Nephron (organoid): Measurements from ENCODE around the gene UFC1.

Experiments used
- H3K27ac Mint-ChIP-seq, 3 experiments: 2 replicates each; pipeline ENCODE4 v1.8.0; 2020; ENCODE audit warnings: mixed read lengths in 3 of 3, mild to moderate bottlenecking in 2 of 3, moderate library complexity in 1 of 3
- H3K27me3 Mint-ChIP-seq: 2 replicates; pipeline ENCODE4 v1.8.0; 2021; ENCODE audit warnings: low read depth, mild to moderate bottlenecking, moderate library complexity, mixed read lengths
- H3K36me3 Mint-ChIP-seq: 2 replicates; pipeline ENCODE4 v1.8.0; 2020; ENCODE audit warnings: low read depth, mixed read lengths
- H3K4me1 Mint-ChIP-seq: 2 replicates; pipeline ENCODE4 v1.8.0; 2020; ENCODE audit warnings: mixed read lengths
- H3K4me3 Mint-ChIP-seq, 3 experiments: 2 replicates each; pipeline ENCODE4 v1.8.0; 2020; ENCODE audit warnings: mild to moderate bottlenecking in 3 of 3, mixed read lengths in 3 of 3, moderate library complexity in 2 of 3
- H3K9me3 Mint-ChIP-seq: 2 replicates; pipeline ENCODE4 v1.8.0; 2020; ENCODE audit warnings: mixed read lengths
- CTCF ChIP-seq, 3 experiments: fragments of 200-600 bp; sonication (generic); IDR thresholded peaks; one replicate each; pipeline ENCODE4 v1.5.0; 2021; ENCODE audit warnings: antibody characterized with exemption in 3 of 3; ENCODE audit not compliant: unreplicated experiment in 3 of 3

Gene UFC1

DNA sequence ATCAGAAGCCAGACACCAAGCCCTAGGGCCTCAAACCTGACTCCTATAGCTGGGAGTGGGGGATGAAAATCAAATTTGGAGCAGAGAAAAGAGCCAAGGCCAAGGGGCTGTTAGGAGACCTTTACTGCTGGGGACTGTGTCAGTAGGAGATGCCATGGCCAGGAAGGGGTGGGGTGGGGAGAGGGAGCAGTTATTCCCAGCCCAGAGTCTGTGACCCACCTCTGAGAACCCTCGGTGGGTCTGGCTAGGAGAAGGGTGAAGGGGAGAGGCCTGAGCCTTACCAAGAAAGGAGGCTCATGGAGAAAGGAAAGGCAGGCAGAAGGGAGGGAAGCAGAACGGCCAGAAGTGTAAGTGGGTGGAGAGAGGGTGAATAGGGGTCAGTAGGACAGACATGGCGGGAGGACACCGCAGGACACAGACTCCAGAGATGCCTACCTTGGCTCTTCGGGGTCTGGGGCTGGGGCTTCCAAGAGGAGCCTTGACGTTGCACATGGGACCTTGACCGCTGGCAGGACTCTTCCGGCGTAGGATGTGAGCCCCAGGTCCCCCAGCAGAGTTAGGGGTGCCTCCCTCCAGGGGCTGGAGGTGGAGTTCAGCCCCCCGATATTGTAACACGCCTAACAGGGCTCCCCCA lies 43.9 kb downstream of the UFC1 start:
- H3K36me3 Mint-ChIP-seq = peaks cover under 1% of the 10 kb centered on the region
- peak overlapping the region; percentile 92 to 99 (median 96) for H3K27ac Mint-ChIP-seq
- peaks cover 60% of the 10 kb centered on the region for H3K4me1 Mint-ChIP-seq
- no peak for TF ChIP-seq CTCF (IDR thresholded peaks at IDR 0.05; ENCODE audit: unreplicated experiment in 3 of 3)
- H3K9me3 Mint-ChIP-seq = no peaks in the 10 kb centered on the region
- peak overlapping the region; percentile 81 to 91 (median 88) for H3K4me3 Mint-ChIP-seq
- no peaks in the 10 kb centered on the region for H3K27me3 Mint-ChIP-seq

- H3K27me3 Mint-ChIP-seq = no peaks in the 10 kb centered on the region
- no peaks in the 10 kb centered on the region for H3K36me3 Mint-ChIP-seq
- H3K4me1 Mint-ChIP-seq = peaks cover 58% of the 10 kb centered on the region
- peak overlapping the region; percentile 81 to 91 (median 88) for H3K4me3 Mint-ChIP-seq
- H3K27ac Mint-ChIP-seq = peak overlapping the region; percentile 92 to 99 (median 96)
- no peaks in the 10 kb centered on the region for H3K9me3 Mint-ChIP-seq
- TF ChIP-seq CTCF (IDR thresholded peaks at IDR 0.05; ENCODE audit: unreplicated experiment in 3 of 3) = peak in 1 of 3 experiments; percentile 8
Measured at GRCh38 chr1:161198194-161198896, 44.6 kb downstream of the UFC1 start.

DNA sequence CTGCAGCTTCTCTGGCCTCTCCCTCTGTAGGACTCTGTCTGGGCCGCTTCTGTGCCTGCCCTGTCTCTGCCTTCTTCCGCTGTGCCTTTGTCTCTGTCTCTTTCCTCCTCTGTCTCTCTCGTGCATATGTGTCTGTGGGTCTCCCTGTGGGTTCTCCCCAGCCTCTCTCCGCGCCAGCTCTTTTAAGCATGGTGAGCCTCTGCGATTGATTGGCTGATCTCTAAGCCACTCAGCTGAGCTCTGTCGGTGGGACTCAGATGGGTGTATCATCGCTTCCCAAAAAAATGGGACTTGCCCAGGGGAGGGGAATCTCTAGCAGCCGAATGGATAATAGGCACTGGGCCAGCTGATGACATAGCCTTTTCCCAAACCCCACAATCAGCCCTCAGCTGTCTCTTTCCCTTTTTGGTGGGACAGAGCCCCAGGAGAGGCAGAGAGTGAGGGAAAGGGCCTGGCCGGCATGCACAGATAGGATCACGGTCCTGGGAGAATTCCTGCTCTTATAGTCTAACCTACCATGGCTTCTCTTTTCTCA lies 45.2 kb downstream of the UFC1 start, which contains the start of gene ADAMTS4:
ADAMTS4 (minus strand) TSS at position 158 of the 535 bp plus-strand sequence. CDS start 427 bp downstream, outside the sequence.
- peak within 1 kb of the TSS; percentile 92 to 99 (median 96) for H3K27ac Mint-ChIP-seq
- TF ChIP-seq CTCF (IDR thresholded peaks at IDR 0.05; ENCODE audit: unreplicated experiment in 3 of 3) = no peak
- peaks cover 2% of the 10 kb centered on the region for H3K36me3 Mint-ChIP-seq
- no peaks in the 10 kb centered on the region for H3K27me3 Mint-ChIP-seq
- H3K4me1 Mint-ChIP-seq = peaks cover 59% of the 10 kb centered on the region
- H3K9me3 Mint-ChIP-seq = no peaks in the 10 kb centered on the region
- H3K4me3 Mint-ChIP-seq = peak within 1 kb of the TSS; percentile 81 to 91 (median 88)

DNA sequence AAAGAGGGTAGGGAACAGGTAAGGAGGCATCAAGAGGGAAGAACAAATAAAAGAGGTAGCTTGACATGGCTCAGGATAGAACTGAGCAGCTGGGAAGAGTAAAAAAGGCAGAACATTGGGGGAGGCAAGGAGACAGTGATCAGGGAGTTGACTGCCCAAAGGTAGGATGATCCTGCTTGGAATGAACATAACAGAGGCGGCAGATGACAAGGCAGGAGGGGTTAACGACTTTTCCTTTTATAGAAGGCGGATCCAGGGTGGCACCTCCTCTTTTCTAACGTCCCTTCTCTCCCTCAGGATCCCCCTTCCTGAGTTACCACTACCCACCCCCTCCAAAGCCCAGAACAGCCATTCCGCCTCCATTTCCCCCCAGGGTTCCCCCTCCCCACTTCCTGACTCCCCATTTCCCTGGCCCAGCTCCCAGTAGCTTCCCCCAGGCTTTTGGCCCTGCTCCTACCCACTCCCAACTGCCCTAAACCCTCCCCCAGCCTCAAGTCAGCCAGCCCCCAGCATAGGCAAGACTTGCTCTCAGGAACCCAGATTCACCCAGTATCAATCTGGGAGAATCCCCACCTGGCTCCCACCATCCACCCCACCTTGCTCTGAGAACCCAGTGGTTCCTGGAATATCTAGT lies 45.8 kb downstream of the UFC1 start:
- Mint-ChIP-seq H3K4me3 (peak overlapping the region; percentile 81 to 91 (median 88)), H3K9me3 (no peaks in the 10 kb centered on the region), H3K4me1 (peaks cover 66% of the 10 kb centered on the region), H3K36me3 (peaks cover 9% of the 10 kb centered on the region), H3K27me3 (no peaks in the 10 kb centered on the region), H3K27ac (peak overlapping the region; percentile 92 to 97 (median 96))
- no peak for TF ChIP-seq CTCF (IDR thresholded peaks at IDR 0.05; ENCODE audit: unreplicated experiment in 3 of 3)

- H3K36me3 Mint-ChIP-seq = peaks cover 14% of the 10 kb centered on the region
- no peaks in the 10 kb centered on the region for H3K9me3 Mint-ChIP-seq
- H3K27me3 Mint-ChIP-seq = no peaks in the 10 kb centered on the region
- no peak for TF ChIP-seq CTCF (IDR thresholded peaks at IDR 0.05; ENCODE audit: unreplicated experiment in 3 of 3)
- peaks cover 67% of the 10 kb centered on the region for H3K4me1 Mint-ChIP-seq
- H3K27ac Mint-ChIP-seq = peak overlapping the region; percentile 92 to 97 (median 96)
- H3K4me3 Mint-ChIP-seq = peak overlapping the region; percentile 94 to 98 (median 97)
Measured at GRCh38 chr1:161200421-161200991, 46.7 kb downstream of the UFC1 start.
